Prostate gland (tissue), 2 donors: Measurements from ENCODE around the gene PTDSS2.

Experiments used
- POLR2A ChIP-seq: fragments of 450-650 bp; IDR thresholded peaks from one replicate; pipeline ENCODE4 v1.6.1; 2016; ENCODE audit warnings: antibody characterized with exemption, mild to moderate bottlenecking
- POLR2AphosphoS5 ChIP-seq: sonication (generic); formaldehyde crosslinking; IDR thresholded peaks from one replicate; pipeline ENCODE4 v1.6.1; 2017; ENCODE audit warnings: antibody characterized with exemption
- TF ChIP-seq, protein P1 (sequence below), 4 experiments: fragments of 200-600 bp in 2 of 4; fragments of 450-650 bp in 2 of 4; sonication (generic) in 2 of 4; IDR thresholded peaks; 1 replicate in 3 of 4; 2 replicates in 1 of 4; pipeline ENCODE4 v1.5.1; 2016 to 2019; ENCODE audit warnings: antibody characterized with exemption in 4 of 4, mild to moderate bottlenecking in 2 of 4, moderate library complexity in 2 of 4

DNA sequence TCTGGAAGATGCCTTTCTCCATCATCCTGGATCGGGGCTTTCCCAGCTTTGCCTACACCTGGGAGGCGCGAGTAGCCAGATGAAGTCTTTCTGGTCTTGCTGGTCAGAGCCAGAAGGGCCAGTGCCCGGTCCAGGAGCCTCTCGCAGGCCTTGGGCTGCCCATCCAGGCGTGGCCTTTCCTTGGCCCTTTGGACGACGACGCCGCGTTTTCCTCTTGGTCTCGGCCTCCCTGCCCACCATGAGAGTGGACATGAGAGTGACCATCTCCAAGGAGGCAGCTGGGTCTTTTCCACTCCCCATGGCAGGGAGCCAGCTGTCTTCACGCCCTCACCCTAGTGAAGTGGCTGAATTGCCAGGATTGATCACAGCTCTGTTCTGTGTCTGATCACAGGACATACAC, 3.5 kb downstream of the PTDSS2 start:
- TF ChIP-seq, protein P1, sequence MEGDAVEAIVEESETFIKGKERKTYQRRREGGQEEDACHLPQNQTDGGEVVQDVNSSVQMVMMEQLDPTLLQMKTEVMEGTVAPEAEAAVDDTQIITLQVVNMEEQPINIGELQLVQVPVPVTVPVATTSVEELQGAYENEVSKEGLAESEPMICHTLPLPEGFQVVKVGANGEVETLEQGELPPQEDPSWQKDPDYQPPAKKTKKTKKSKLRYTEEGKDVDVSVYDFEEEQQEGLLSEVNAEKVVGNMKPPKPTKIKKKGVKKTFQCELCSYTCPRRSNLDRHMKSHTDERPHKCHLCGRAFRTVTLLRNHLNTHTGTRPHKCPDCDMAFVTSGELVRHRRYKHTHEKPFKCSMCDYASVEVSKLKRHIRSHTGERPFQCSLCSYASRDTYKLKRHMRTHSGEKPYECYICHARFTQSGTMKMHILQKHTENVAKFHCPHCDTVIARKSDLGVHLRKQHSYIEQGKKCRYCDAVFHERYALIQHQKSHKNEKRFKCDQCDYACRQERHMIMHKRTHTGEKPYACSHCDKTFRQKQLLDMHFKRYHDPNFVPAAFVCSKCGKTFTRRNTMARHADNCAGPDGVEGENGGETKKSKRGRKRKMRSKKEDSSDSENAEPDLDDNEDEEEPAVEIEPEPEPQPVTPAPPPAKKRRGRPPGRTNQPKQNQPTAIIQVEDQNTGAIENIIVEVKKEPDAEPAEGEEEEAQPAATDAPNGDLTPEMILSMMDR (IDR thresholded peaks at IDR 0.05): no peak
- TF ChIP-seq POLR2AphosphoS5 (no peak), POLR2A (no peak)
